GM18951 (cell line): ENCODE measurements around the gene CNGA2.

Experiments used
- POLR2A ChIP-seq: IDR thresholded peaks from 4 replicates; pipeline ENCODE4 v1.6.1; 2011; ENCODE audit warnings: mild to moderate bottlenecking; ENCODE audit not compliant: insufficient read length, insufficient read depth; ENCODE audit errors: extremely low read depth
- in situ Hi-C: fragments of 300-500 bp; cut with MboI; formaldehyde crosslinking; loops from one replicate; pipeline ENCODE4 v1.12.0; 2022; ENCODE audit warnings: low sequenced_read_pairs, mixed read lengths, inconsistent platforms; ENCODE audit not compliant: unreplicated experiment

The CNGA2 gene

DNA sequence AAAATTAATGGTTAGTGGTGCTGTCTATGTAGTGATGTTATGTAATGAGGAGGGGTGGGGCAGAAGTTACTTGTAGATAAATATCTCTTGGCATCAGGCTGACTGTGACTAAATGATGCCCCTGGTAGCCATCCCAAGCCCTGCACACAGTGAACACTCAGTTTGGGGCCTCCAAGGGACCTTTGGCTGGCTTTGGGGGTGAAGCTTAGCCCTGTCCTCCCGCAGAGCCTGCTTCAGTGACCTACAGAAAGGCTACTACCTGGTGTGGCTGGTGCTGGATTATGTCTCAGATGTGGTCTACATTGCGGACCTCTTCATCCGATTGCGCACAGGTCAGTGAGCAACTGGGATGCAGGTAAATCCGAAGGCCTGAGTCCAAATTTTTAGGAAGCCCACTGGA lies 7.8 kb downstream of the CNGA2 start:
- in situ Hi-C loops = loop anchor here (25.0 kb wide), 1 partner anchor 895 kb away; the partner anchor contains the start of gene GABRQ

DNA sequence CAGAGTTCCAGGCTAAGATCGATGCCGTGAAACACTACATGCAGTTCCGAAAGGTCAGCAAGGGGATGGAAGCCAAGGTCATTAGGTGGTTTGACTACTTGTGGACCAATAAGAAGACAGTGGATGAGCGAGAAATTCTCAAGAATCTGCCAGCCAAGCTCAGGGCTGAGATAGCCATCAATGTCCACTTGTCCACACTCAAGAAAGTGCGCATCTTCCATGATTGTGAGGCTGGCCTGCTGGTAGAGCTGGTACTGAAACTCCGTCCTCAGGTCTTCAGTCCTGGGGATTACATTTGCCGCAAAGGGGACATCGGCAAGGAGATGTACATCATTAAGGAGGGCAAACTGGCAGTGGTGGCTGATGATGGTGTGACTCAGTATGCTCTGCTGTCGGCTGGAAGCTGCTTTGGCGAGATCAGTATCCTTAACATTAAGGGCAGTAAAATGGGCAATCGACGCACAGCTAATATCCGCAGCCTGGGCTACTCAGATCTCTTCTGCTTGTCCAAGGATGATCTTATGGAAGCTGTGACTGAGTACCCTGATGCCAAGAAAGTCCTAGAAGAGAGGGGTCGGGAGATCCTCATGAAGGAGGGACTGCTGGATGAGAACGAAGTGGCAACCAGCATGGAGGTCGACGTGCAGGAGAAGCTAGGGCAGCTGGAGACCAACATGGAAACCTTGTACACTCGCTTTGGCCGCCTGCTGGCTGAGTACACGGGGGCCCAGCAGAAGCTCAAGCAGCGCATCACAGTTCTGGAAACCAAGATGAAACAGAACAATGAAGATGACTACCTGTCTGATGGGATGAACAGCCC lies 9.3 kb downstream of the CNGA2 start:
- in situ Hi-C loops = loop anchor here (25.0 kb wide), 1 partner anchor 893 kb away; the partner anchor contains the start of gene GABRQ
- no peak for TF ChIP-seq POLR2A

More for the DNA sequence above, 7.8 kb downstream of the CNGA2 start:
- no peak for TF ChIP-seq POLR2A

DNA sequence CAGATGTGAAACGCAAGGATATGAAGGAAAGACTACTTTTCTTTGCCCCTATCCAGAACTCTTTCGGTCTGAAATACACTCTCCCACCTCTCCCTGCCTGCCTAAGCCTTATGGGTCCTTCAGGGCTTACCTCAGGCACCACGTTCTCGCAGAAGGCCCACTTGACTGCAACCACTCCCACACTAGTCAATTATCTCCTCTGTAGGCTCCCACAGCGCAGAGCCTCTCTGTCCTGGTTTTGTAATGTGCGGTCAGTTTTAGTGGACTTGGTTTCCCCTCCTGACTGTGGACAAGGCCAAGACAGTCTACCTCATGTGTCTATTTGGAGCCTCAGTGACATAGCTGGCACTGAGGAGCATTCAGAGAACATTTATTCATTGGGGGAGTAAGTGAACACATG lies 11.1 kb downstream of the CNGA2 start:
- TF ChIP-seq POLR2A = no peak

DNA sequence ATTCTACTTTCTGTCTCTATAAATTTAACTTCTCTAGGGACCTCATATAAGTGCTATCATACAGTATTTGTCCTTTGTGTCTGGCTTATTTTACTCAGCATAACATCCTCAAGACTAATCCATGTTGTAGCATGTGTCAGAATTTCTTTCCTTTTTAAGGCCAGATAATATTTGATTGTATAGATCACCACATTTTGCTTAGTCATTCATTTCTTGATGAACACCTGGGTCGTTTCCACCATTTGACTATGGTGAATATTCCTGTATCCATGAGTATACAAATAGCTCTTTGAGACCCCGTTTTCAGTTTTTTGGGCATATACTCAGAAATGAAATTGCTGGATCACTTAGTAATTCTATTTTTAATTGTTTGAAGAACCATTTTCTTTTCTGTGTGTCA lies 12.0 kb downstream of the CNGA2 start:
- TF ChIP-seq POLR2A = no peak
- in situ Hi-C loops = loop anchor here (25.0 kb wide), 1 partner anchor 891 kb away; the partner anchor contains the start of gene GABRQ

More for the DNA sequence above, 11.1 kb downstream of the CNGA2 start:
- in situ Hi-C loops = loop anchor here (25.0 kb wide), 1 partner anchor 892 kb away; the partner anchor contains the start of gene GABRQ

DNA sequence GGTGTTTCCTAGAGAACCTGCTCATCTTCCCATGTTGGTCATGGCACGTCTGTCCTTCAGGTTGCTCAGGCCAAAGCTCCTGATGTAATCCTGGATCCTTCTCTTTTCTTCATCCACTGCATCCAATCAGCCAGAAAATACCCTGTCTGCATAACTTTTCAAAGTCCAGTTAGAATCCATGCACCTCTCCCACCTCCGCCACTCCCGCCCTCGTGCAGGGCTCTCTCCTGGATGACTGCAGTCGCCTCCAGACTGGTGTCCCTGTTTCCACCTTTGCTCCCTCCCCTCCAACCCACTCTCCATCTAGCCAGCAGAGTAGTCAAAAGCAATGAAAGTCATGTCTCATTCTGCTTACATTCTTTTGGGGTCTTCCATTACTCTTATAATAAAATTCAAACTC lies 16.0 kb downstream of the CNGA2 start:
- no peak for TF ChIP-seq POLR2A
- in situ Hi-C loops = no loop called here

DNA sequence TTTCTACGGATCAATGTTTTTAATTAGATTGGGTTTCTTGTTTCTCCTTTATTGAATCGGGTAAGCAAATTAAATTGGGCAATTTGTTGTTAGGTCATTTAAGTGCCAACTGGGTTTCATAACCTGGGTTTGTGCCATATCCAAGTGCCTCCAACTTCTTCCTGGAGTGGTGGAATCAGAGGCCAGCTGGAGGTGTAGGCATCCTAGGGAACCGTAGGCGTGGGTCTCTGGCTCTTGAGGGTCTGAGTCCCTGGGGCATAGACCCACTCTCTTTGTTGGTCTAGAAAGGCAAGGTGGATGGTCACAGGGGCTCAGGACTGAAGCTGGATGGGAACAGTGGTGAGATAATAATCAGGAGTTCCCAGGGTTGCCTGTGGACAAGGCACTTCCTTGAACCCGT lies 18.3 kb downstream of the CNGA2 start:
- no peak for TF ChIP-seq POLR2A
- in situ Hi-C loops = no loop called here

DNA sequence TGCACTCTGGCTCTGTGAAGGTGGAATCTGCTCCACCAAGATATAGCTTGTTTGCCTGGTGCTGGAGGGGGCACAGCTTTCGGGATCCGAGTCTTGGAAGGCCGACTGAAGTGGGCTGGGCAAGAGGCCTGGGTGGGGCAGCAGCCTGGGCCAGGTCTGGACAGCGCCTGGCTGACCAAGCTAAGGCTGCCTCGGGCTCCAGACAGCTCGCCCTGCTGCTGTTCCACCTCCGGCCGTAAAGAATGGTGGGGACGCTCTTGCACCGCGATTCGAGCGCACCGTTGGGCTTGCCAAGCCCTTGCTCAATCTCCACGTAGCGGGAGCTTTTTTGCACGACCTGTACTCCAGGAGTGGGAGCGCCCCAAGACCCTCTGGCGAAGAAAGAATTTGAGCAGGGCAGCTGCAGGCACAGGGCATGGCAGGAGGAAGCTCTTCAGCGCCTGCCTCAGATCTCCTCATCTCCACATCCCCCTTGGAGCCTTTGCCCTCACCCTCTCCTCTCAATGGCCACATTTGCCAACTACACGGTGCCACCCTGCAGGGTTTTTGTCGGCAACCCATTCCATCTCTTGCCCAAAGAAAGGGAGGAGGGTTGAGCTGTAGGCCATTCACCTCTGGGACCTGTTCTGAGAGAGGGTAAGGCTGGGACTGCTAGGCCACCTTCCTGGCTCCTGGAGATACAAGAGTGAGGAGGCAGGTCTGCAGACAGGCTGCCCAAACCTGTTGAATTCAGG lies 18.9 kb downstream of the CNGA2 start:
- TF ChIP-seq POLR2A = no peak
- in situ Hi-C loops = no loop called here

DNA sequence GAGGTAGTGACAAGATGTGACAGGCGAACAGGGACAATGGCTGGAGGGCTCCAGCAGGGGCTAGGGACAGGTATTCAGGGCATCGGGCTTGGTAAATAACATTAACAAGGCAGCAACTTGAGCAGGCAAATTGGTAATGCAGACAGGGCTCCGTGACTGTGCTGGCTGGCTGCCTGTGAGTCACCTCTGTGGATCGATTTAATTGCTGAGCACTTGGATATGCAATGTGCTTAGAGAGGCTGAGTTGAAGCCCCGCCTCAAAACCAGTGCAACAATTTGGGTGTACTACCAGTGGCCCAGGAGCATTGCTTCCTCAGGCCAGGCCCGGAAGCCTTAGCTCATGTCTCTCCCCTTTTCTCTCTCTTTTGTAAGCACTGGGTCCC lies 19.5 kb downstream of the CNGA2 start:
- in situ Hi-C loops = no loop called here
- no peak for TF ChIP-seq POLR2A

DNA sequence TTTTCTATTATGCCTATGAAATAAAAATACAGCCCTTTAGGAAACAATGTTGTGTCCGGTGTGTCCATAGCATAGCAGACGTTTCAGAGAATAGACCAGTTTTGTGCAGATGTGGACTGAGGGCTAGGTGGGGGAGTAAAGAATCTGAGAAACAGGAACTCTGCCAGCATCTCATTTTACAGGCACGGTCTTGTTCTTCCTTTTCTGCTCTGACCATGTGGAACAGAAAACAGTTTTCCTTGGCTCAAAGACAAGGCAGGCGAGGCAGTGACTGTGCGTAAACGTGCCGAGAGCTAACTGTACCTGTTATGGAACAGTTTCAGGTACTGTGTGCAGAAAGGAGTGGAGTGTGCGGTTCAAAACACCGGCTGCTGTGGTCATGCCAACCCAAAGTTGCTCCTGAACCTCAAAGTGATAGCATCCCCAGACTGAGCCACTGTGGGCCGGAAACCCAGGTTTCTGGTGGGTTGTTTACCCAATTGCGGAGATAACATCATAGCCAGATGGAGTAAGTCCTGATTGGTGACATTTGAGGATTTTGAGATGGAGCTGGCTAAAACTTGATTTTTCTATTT lies 20.2 kb downstream of the CNGA2 start:
- in situ Hi-C loops = no loop called here

DNA sequence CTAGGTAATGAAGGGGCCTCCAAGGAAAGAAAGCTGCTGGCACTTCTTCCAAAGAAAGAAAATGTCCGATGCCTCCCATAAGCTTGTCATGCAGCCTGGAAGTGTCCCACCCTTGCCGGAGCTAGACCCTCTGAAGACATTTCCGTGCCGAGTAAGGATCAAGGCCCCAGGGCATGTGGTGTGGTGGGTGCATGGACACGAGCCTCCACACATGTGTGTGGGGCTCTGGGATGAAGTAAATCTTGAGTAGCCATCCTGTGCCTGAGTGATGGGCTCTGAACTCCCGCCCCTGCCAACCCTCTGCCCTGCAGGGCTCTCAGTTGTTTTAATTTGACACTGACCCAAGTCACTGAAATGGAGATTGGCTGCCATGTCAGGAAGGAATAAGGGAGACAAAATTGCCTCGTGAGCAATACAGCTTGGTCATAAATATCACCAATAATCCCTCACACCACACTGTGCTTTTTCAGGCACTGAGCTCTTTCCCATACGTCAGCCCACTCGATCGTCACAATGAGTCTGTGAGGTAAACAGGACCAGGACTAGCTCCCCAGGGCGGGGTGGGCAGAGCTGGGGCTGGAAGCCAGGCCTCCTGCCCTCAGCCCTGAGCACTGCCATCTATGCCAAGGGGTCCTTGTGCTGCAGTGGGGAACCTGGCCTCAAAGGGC lies 24.6 kb downstream of the CNGA2 start:
- in situ Hi-C loops = no loop called here

More for the DNA sequence above, 20.2 kb downstream of the CNGA2 start:
- TF ChIP-seq POLR2A = no peak

DNA sequence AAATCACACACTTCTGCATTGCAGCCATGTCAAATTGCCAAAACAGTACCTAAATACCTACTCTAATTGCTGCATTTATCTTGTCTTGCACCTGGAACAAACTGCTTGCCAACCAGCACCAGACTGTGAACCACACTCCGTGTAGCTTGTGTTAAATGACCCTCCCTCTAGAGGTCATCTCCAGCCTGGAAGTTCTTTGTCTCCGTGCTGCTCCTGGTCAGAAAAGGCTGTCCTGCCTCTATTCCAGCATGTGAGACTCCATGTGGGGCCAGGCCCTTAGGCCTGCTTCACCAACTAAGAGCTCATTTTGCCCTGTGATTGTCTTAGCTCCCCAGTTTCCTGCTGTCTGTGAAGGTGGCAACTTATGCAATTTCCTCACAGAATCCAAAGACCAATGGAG lies 28.3 kb downstream of the CNGA2 start:
- no peak for TF ChIP-seq POLR2A
- in situ Hi-C loops = no loop called here

More for the DNA sequence above, 24.6 kb downstream of the CNGA2 start:
- TF ChIP-seq POLR2A = no peak

DNA sequence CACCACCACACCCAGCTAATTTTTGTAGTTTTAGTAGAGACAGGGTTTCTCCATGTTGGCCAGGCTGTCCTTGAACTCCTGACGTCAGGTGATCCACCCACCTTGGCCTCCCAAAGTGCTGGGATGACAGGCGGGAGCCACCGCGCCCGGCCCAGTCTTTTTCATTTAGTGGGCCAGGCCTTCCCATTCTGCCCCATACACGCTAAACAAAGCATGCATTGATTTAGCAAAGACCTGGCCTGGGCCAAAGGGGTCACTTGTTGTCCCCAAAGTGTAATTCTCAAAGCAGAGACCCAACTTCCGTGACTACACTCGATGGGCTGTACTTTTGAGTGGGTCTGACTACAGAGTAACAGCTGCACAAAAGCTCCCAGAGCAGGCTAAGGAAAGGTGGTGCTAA lies 29.2 kb downstream of the CNGA2 start:
- in situ Hi-C loops = no loop called here
- TF ChIP-seq POLR2A = no peak

DNA sequence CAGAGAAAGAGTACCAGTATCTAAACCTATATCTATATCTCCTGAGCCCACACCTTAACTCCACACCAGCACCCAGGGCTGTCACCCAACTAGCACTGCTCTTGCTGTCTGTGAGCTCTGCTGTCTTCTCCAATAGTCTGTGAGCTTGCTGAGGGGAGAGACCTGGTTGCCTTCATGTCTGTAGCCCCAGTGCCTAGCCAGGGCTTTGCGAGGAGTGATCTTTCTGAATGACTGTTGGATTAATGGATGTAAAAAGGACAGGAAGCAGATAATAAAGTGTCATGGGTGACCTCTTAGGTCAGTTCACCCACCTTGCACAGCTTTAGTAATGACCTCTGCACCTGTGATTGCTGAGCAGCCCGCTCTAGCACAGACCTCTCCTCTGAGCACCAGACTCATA lies 30.5 kb downstream of the CNGA2 start:
- TF ChIP-seq POLR2A = no peak
- in situ Hi-C loops = no loop called here
